Liver (tissue), 9 donors: Measurements from ENCODE around the gene PRKAR1B. TPM values are rescaled to one million over a fixed set of nuclear protein-coding genes. Genes with fewer than 3 reads are reported as not detected.

Source experiments
- DNase-seq: peaks from one replicate; pipeline ENCODE4 v3.0.0-alpha.2; 2017; ENCODE audit warnings: low spot score
- H3K27ac ChIP-seq, 2 donors: one replicate each; pipeline ENCODE4 v1.7.0; 2013; ENCODE audit warnings: inconsistent platforms in 2 of 2, low read length in 2 of 2, control low read depth in 1 of 2, low read depth in 1 of 2, mild to moderate bottlenecking in 1 of 2
- H3K27me3 ChIP-seq, 4 donors: one replicate each; pipeline versions ENCODE4 v1.6.1 to v1.7.0; 2013; ENCODE audit warnings: low read length in 3 of 4, inconsistent platforms in 1 of 4, mild to moderate bottlenecking in 1 of 4, moderate library complexity in 1 of 4; ENCODE audit not compliant: control insufficient read depth in 4 of 4, insufficient read depth in 4 of 4
- H3K36me3 ChIP-seq, 4 donors: one replicate each; pipeline versions ENCODE4 v1.6.1 to v1.7.0; 2013; ENCODE audit warnings: low read length in 3 of 4, mild to moderate bottlenecking in 3 of 4, low read depth in 1 of 4, moderate library complexity in 1 of 4; ENCODE audit not compliant: control insufficient read depth in 4 of 4, insufficient read depth in 3 of 4
- H3K4me1 ChIP-seq, 4 donors: one replicate each; pipeline versions ENCODE4 v1.6.1 to v1.7.0; 2013; ENCODE audit warnings: low read length in 3 of 4, mild to moderate bottlenecking in 3 of 4, moderate library complexity in 1 of 4; ENCODE audit not compliant: control insufficient read depth in 4 of 4, insufficient read depth in 4 of 4
- H3K4me3 ChIP-seq, 3 donors: one replicate each; pipeline versions ENCODE4 v1.6.1 to v1.7.0; 2013; ENCODE audit warnings: low read length in 3 of 3, control low read depth in 1 of 3, low read depth in 1 of 3, mild to moderate bottlenecking in 1 of 3
- H3K9ac ChIP-seq, 2 donors: one replicate each; pipeline ENCODE4 v1.7.0; 2013; ENCODE audit warnings: low read length in 2 of 2, mild to moderate bottlenecking in 2 of 2, moderate library complexity in 2 of 2, control low read depth in 1 of 2, low read depth in 1 of 2
- H3K9me3 ChIP-seq, 4 donors: one replicate each; pipeline versions ENCODE4 v1.6.1 to v1.7.0; 2013; ENCODE audit warnings: low read length in 3 of 4; ENCODE audit not compliant: control insufficient read depth in 4 of 4
- CTCF ChIP-seq: fragments of 150-350 bp; IDR thresholded peaks from 2 replicates; pipeline ENCODE4 v1.5.1; 2017; ENCODE audit warnings: improper control_type of control experiment, low read depth, low read length; ENCODE audit not compliant: missing input control
- EGR1 ChIP-seq, 2 donors: IDR thresholded peaks; 2 replicates each; pipeline ENCODE4 v1.6.1; 2016 to 2018; ENCODE audit warnings: antibody characterized with exemption in 2 of 2, low read depth in 2 of 2
- FOXA1 ChIP-seq: IDR thresholded peaks from 2 replicates; pipeline ENCODE4 v1.6.1; 2016; ENCODE audit warnings: antibody characterized with exemption
- FOXA2 ChIP-seq: IDR thresholded peaks from 2 replicates; pipeline ENCODE4 v1.6.1; 2016; ENCODE audit warnings: antibody characterized with exemption
- GABPA ChIP-seq, 2 donors: IDR thresholded peaks in 1 of 2; conservative IDR thresholded peaks in 1 of 2; 2 replicates each; pipeline ENCODE4 v1.6.1; 2016; ENCODE audit warnings: antibody characterized with exemption in 2 of 2, mild to moderate bottlenecking in 1 of 2, moderate library complexity in 1 of 2
- HNF4A ChIP-seq, 2 donors: conservative IDR thresholded peaks; 2 replicates each; pipeline ENCODE4 v1.6.1; 2016; ENCODE audit warnings: antibody characterized with exemption in 2 of 2, mild to moderate bottlenecking in 2 of 2
- HNF4G ChIP-seq: IDR thresholded peaks from 2 replicates; pipeline ENCODE4 v1.6.1; 2016; ENCODE audit warnings: antibody characterized with exemption
- JUND ChIP-seq, 2 donors: IDR thresholded peaks; 2 replicates each; pipeline ENCODE4 v1.6.1; 2016; ENCODE audit warnings: antibody characterized with exemption in 2 of 2
- NR2F2 ChIP-seq: IDR thresholded peaks from 2 replicates; pipeline ENCODE4 v1.6.1; 2016; ENCODE audit warnings: antibody characterized with exemption
- RAD21 ChIP-seq, 2 donors: IDR thresholded peaks; 2 replicates each; pipeline ENCODE4 v1.6.1; 2016; ENCODE audit warnings: antibody characterized with exemption in 2 of 2, mild to moderate bottlenecking in 2 of 2
- RXRA ChIP-seq, 2 donors: IDR thresholded peaks; 2 replicates each; pipeline ENCODE4 v1.6.1; 2017 to 2018; ENCODE audit warnings: antibody characterized with exemption in 2 of 2, mild to moderate bottlenecking in 1 of 2
- SP1 ChIP-seq: IDR thresholded peaks from 2 replicates; pipeline ENCODE4 v1.6.1; 2018; ENCODE audit warnings: antibody characterized with exemption, mild to moderate bottlenecking
- TAF1 ChIP-seq: conservative IDR thresholded peaks from 2 replicates; pipeline ENCODE4 v1.6.1; 2016; ENCODE audit warnings: antibody characterized with exemption, mild to moderate bottlenecking
- YY1 ChIP-seq: IDR thresholded peaks from 2 replicates; pipeline ENCODE4 v1.6.1; 2016; ENCODE audit warnings: antibody characterized with exemption, mild to moderate bottlenecking
- WGBS: extraction: QIAGEN DNeasy Blood & Tissue Kit; methylation state at CpG from one replicate; pipeline ENCODE4 v1.1.7; 2013; 5-methylcytosine and 5-hydroxymethylcytosine counted together
- polyA plus RNA-seq, 2 donors: library from polyadenylated mRNA; stranded (reverse) in 1 of 2; unstranded in 1 of 2; fragments of 200-250 nt in 1 of 2; fragments of >200 nt in 1 of 2; fragmentation: Nextera tagmentation in 1 of 2; extraction: Ambion mirVana in 1 of 2; gene quantifications; one replicate each; pipeline versions ENCODE4 v1.2.1 to v1.2.3, GENCODE V29; 2013 to 2015
- total RNA-seq, 2 donors: library from RNA; depleted of rRNA; stranded (reverse); fragments of >200 nt; gene quantifications; one replicate each; pipeline ENCODE4 v1.2.3, GENCODE V29; 2014
- TF ChIP-seq, protein P1 (sequence below): IDR thresholded peaks from 2 replicates; pipeline ENCODE4 v1.6.1; 2016; ENCODE audit warnings: antibody characterized with exemption
- TF ChIP-seq, protein P2 (sequence below): IDR thresholded peaks from 2 replicates; pipeline ENCODE4 v1.6.1; 2016; ENCODE audit warnings: antibody characterized with exemption
- TF ChIP-seq, protein P3 (sequence below): IDR thresholded peaks from 2 replicates; pipeline ENCODE4 v1.6.1; 2016; ENCODE audit warnings: antibody characterized with exemption, mild to moderate bottlenecking
- TF ChIP-seq, protein P4 (sequence below): IDR thresholded peaks from 2 replicates; pipeline ENCODE4 v1.6.1; 2016; ENCODE audit warnings: antibody characterized with exemption
- donor health status: healthy.
- donor health status: healthy.
- donor health status: healthy.
- donor health status: healthy.
- donor health status: healthy.

Gene PRKAR1B
- total and polyA plus RNA-seq, 4 donors: 11.1 to 14.4 (median 12.4) TPM

- 92% methylated on average over 8 of the region's 8 CpGs for WGBS
- Histone ChIP-seq H3K27me3 (no peaks in the 10 kb centered on the region), H3K36me3 (no peaks in the 10 kb centered on the region), H3K27ac (no peak overlapping the region), H3K4me1 (no peaks in the 10 kb centered on the region), H3K4me3 (no peak overlapping the region), H3K9me3 (peaks cover 2 to 16% (median 4%) of the 10 kb centered on the region in 4 donors), H3K9ac (no peak overlapping the region)
- DNase-seq: no peak
- TF ChIP-seq FOXA1: no peak
- TF ChIP-seq GABPA (IDR thresholded peaks at IDR 0.05 in 1 of 2, conservative IDR thresholded peaks at IDR 0.05 in 1 of 2): no peak
- no peak for TF ChIP-seq RAD21 (IDR thresholded peaks at IDR 0.05)
- TF ChIP-seq, protein P1, sequence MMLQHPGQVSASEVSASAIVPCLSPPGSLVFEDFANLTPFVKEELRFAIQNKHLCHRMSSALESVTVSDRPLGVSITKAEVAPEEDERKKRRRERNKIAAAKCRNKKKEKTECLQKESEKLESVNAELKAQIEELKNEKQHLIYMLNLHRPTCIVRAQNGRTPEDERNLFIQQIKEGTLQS: no peak
- TF ChIP-seq, protein P2, sequence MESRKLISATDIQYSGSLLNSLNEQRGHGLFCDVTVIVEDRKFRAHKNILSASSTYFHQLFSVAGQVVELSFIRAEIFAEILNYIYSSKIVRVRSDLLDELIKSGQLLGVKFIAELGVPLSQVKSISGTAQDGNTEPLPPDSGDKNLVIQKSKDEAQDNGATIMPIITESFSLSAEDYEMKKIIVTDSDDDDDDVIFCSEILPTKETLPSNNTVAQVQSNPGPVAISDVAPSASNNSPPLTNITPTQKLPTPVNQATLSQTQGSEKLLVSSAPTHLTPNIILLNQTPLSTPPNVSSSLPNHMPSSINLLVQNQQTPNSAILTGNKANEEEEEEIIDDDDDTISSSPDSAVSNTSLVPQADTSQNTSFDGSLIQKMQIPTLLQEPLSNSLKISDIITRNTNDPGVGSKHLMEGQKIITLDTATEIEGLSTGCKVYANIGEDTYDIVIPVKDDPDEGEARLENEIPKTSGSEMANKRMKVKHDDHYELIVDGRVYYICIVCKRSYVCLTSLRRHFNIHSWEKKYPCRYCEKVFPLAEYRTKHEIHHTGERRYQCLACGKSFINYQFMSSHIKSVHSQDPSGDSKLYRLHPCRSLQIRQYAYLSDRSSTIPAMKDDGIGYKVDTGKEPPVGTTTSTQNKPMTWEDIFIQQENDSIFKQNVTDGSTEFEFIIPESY: no peak
- no peak for TF ChIP-seq CTCF
- TF ChIP-seq RXRA (IDR thresholded peaks at IDR 0.05): no peak
- TF ChIP-seq JUND (IDR thresholded peaks at IDR 0.05): no peak
- no peak for TF ChIP-seq HNF4G
- TF ChIP-seq HNF4A (conservative IDR thresholded peaks at IDR 0.05): no peak
- TF ChIP-seq, protein P3, sequence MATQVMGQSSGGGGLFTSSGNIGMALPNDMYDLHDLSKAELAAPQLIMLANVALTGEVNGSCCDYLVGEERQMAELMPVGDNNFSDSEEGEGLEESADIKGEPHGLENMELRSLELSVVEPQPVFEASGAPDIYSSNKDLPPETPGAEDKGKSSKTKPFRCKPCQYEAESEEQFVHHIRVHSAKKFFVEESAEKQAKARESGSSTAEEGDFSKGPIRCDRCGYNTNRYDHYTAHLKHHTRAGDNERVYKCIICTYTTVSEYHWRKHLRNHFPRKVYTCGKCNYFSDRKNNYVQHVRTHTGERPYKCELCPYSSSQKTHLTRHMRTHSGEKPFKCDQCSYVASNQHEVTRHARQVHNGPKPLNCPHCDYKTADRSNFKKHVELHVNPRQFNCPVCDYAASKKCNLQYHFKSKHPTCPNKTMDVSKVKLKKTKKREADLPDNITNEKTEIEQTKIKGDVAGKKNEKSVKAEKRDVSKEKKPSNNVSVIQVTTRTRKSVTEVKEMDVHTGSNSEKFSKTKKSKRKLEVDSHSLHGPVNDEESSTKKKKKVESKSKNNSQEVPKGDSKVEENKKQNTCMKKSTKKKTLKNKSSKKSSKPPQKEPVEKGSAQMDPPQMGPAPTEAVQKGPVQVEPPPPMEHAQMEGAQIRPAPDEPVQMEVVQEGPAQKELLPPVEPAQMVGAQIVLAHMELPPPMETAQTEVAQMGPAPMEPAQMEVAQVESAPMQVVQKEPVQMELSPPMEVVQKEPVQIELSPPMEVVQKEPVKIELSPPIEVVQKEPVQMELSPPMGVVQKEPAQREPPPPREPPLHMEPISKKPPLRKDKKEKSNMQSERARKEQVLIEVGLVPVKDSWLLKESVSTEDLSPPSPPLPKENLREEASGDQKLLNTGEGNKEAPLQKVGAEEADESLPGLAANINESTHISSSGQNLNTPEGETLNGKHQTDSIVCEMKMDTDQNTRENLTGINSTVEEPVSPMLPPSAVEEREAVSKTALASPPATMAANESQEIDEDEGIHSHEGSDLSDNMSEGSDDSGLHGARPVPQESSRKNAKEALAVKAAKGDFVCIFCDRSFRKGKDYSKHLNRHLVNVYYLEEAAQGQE: no peak
- TF ChIP-seq EGR1 (IDR thresholded peaks at IDR 0.05; ENCODE audit: low read depth in 2 of 2): no peak
- no peak for TF ChIP-seq FOXA2
- TF ChIP-seq YY1: no peak
- TF ChIP-seq SP1: no peak
- no peak for TF ChIP-seq NR2F2
- TF ChIP-seq, protein P4, sequence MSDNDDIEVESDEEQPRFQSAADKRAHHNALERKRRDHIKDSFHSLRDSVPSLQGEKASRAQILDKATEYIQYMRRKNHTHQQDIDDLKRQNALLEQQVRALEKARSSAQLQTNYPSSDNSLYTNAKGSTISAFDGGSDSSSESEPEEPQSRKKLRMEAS: no peak
- TF ChIP-seq TAF1: no peak
These were observed 105.4 kb downstream of the PRKAR1B start for GRCh38 chr7:621572-622285.
